ENCODE measurements around the gene HSPBAP1.
"Not testable (repeated sequence)": the region's sequence is repeated elsewhere in the genome, so short reads cannot be mapped to it uniquely, and the experiment has no call there.

DNA sequence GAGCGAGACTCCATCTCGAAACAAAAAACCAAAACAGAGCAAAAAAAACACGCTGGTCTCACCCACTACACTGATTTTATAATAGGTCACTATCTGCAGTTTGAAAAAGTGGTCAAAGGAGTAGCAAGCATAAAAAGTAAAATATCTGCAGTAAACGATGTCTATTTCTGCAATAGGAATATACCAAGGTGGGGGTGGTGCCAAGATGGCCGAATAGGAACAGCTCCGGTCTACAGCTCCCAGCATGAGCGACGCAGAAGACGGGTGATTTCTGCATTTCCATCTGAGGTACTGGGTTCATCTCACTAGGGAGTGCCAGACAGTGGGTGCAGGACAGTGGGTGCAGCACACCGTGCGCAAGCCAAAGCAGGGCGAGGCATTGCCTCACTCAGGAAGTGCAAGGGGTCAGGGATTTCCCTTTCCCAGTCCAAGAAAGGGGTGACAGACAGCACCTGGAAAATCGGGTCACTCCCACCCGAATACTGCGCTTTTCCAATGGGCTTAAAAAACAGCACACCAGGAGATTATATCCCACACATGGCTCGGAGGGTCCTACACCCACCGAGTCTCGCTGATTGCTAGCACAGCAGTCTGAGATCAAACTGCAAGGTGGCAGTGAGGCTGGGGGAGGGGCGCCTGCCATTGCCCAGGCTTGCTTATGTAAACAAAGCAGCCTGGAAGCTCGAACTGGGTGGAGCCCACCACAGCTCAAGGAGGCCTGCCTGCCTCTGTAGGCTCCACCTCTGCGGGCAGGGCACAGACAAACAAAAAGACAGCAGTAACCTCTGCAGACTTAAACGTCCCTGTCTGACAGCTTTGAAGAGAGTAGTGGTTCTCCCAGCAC, 60.7 kb downstream of the HSPBAP1 start:
- TF ChIP-seq, protein P1, sequence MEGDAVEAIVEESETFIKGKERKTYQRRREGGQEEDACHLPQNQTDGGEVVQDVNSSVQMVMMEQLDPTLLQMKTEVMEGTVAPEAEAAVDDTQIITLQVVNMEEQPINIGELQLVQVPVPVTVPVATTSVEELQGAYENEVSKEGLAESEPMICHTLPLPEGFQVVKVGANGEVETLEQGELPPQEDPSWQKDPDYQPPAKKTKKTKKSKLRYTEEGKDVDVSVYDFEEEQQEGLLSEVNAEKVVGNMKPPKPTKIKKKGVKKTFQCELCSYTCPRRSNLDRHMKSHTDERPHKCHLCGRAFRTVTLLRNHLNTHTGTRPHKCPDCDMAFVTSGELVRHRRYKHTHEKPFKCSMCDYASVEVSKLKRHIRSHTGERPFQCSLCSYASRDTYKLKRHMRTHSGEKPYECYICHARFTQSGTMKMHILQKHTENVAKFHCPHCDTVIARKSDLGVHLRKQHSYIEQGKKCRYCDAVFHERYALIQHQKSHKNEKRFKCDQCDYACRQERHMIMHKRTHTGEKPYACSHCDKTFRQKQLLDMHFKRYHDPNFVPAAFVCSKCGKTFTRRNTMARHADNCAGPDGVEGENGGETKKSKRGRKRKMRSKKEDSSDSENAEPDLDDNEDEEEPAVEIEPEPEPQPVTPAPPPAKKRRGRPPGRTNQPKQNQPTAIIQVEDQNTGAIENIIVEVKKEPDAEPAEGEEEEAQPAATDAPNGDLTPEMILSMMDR (optimal IDR thresholded peaks at IDR 0.05 in 1 of 3, IDR thresholded peaks at IDR 0.05 in 1 of 3, conservative IDR thresholded peaks at IDR 0.05 in 1 of 3; ENCODE audit: extremely low read depth in 1 of 3, insufficient read depth in 2 of 3, low read length in 3 of 3): not testable (repeated sequence)
- TF ChIP-seq EZH2 (IDR thresholded peaks at IDR 0.05; ENCODE audit: low read length): not testable (repeated sequence)
